PC-3 (cell line): Measurements from ENCODE around the gene ARFGAP1. TPM values are rescaled to one million over a fixed set of nuclear protein-coding genes. Genes with fewer than 3 reads are reported as not detected.

Source experiments
- ATAC-seq: fragments of 200-7000 bp; cut with Tn5 transposase; 2 replicates; pipeline ENCODE4 v1.9.1; 2020; ENCODE audit warnings: mild to moderate bottlenecking, moderate library complexity
- BruUV-seq: library from RNA; stranded (reverse); fragments of 400-500 nt; replicated peaks from 2 replicates; lab custom pipeline; 2021; lab: Mats Ljungman, UMichigan
- CTCF ChIA-PET: fragments of 300-600 bp; sonication (Branson Sonifier 250); formaldehyde crosslinking; loops from one replicate; lab custom pipeline; 2022; ENCODE audit warnings: antibody characterized with exemption; lab: Charles Lee
- POLR2A ChIA-PET: fragments of 300-600 bp; sonication (Branson Sonifier 250); formaldehyde crosslinking; loops from one replicate; lab custom pipeline; 2022; ENCODE audit warnings: antibody characterized with exemption; ENCODE audit not compliant: unreplicated experiment; lab: Charles Lee
- DNase-seq: peaks from one replicate; pipeline ENCODE4 v3.0.0-alpha.2; 2015
- H2AFZ ChIP-seq: fragments of 300-600 bp; sonication (generic); 2 replicates; pipeline ENCODE4 v1.6.0; 2016; ENCODE audit warnings: antibody characterized with exemption, low read length
- H3F3A ChIP-seq: fragments of 300-600 bp; sonication (generic); one replicate; pipeline ENCODE4 v1.6.0; 2017; ENCODE audit warnings: antibody characterized with exemption, low read length, control low read depth, mild to moderate bottlenecking; ENCODE audit not compliant: unreplicated experiment
- H3K27ac ChIP-seq: fragments of 300-600 bp; sonication (generic); 2 replicates; pipeline ENCODE4 v1.5.1; 2016; ENCODE audit warnings: mild to moderate bottlenecking, low read length
- H3K27me3 ChIP-seq: fragments of 300-600 bp; sonication (generic); 2 replicates; pipeline ENCODE4 v1.6.1; 2016; ENCODE audit warnings: low read length, mixed read lengths
- H3K36me3 ChIP-seq: fragments of 300-600 bp; sonication (generic); 2 replicates; pipeline ENCODE4 v1.6.1; 2016; ENCODE audit warnings: low read depth, mixed run types, low read length, mixed read lengths
- H3K4me1 ChIP-seq: fragments of 300-600 bp; sonication (generic); 2 replicates; pipeline ENCODE4 v1.5.1; 2016; ENCODE audit warnings: low read length; ENCODE audit not compliant: insufficient read depth
- H3K4me2 ChIP-seq: fragments of 300-600 bp; sonication (generic); 2 replicates; pipeline ENCODE4 v1.6.0; 2016; ENCODE audit warnings: low read length
- H3K4me3 ChIP-seq: fragments of 300-600 bp; sonication (generic); 2 replicates; pipeline ENCODE4 v1.5.1; 2016; ENCODE audit warnings: mild to moderate bottlenecking, low read length, mixed read lengths
- H3K79me2 ChIP-seq: fragments of 300-600 bp; sonication (generic); 2 replicates; pipeline ENCODE4 v1.6.1; 2017; ENCODE audit warnings: low read length, mixed read lengths
- H3K9ac ChIP-seq: fragments of 300-600 bp; sonication (generic); 2 replicates; pipeline ENCODE4 v1.6.0; 2016; ENCODE audit warnings: mild to moderate bottlenecking, low read length
- H3K9me2 ChIP-seq: fragments of 300-600 bp; sonication (generic); replicated peaks from 2 replicates; pipeline ENCODE4 v1.6.1; 2016; ENCODE audit warnings: mixed run types, low read length, mixed read lengths
- H3K9me3 ChIP-seq: fragments of 300-600 bp; sonication (generic); 2 replicates; pipeline ENCODE4 v1.6.1; 2016; ENCODE audit warnings: low read length, mixed read lengths
- H4K20me1 ChIP-seq: fragments of 300-600 bp; sonication (generic); 2 replicates; pipeline ENCODE4 v1.6.1; 2016; ENCODE audit warnings: low read length, mixed read lengths
- EZH2 ChIP-seq: fragments of 300-600 bp; sonication (generic); IDR thresholded peaks from one replicate; pipeline ENCODE4 v1.6.1; 2017; ENCODE audit warnings: antibody characterized with exemption, mild to moderate bottlenecking, low read length; ENCODE audit not compliant: unreplicated experiment
- EZH2phosphoT487 ChIP-seq: fragments of 300-600 bp; sonication (generic); IDR thresholded peaks from 2 replicates; pipeline ENCODE4 v1.6.1; 2018; ENCODE audit warnings: mild to moderate bottlenecking, antibody characterized with exemption, low read length, borderline replicate concordance
- intact Hi-C: fragments of 100-400 bp; cut with micrococcal nuclease; formaldehyde crosslinking; loops from 2 replicates; pipeline ENCODE4 v1.9.0; 2023
- total RNA-seq: library from RNA; depleted of rRNA; stranded (reverse); fragments of >200 nt; gene quantifications from 2 replicates; pipeline ENCODE4 v1.2.3, GENCODE V29; 2014
- TF ChIP-seq, protein P1 (sequence below): fragments of 300-600 bp; sonication (generic); conservative IDR thresholded peaks from 2 replicates; pipeline ENCODE4 v1.5.1; 2017; ENCODE audit warnings: antibody characterized with exemption, low read depth, mild to moderate bottlenecking, low read length

ARFGAP1 gene
- total RNA-seq, 1 experiment from 2014 or later, result 75.6 TPM

DNA sequence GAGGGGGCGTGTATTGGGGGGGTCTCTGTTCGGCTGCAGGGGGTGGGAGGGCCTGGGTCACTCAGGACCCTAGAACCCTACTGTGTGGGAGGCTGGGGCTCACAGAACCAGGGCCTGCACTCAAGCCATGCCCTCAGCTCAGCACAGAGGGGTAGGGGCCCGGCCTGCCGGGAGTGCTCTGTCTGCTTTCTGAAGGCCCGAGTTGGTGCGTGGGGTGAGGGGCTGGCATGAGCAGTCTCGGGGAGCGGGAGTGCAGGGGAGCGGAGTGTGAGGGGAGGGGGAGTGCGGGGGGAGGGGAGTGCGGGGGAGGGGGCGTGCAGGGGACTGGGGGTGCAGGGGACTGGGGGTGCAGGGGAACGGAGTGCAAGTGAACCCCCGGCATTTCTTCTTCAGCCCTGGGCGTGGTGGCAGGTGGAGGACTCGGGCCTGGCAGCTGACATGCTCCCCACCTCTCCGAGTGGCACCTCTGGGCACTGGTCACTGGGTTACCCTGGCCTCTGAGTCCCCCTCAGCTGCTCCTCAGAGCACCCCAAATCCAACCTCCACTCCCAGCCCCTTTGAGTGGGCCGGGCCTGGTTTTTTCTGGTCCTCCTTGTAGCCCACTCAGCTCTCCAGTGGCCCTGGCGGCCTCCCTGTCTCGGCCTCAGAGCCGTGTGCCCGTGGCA lies 21.4 kb downstream of the ARFGAP1 start:
- intact Hi-C loops, result no loop called here

GRCh38 chr20:63294536-63294900 lies 21.9 kb downstream of the ARFGAP1 start:
- H3K9ac ChIP-seq, result no peak overlapping the region
- H3K79me2 ChIP-seq, result no peaks in the 10 kb centered on the region
- H3K36me3 ChIP-seq, result no peaks in the 10 kb centered on the region
- CTCF ChIA-PET, result no interaction called here
- H3K4me2 ChIP-seq, result no peak overlapping the region
- H3F3A ChIP-seq, result no peaks in the 10 kb centered on the region
- H4K20me1 ChIP-seq, result no peaks in the 10 kb centered on the region
- H2AFZ ChIP-seq, result no peak overlapping the region
- intact Hi-C loops, result no loop called here
- no peaks in the 10 kb centered on the region for H3K9me2 ChIP-seq
- H3K4me3 ChIP-seq, result no peak overlapping the region
- no TSS peak for BruUV-seq
- H3K4me1 ChIP-seq, result no peaks in the 10 kb centered on the region
- DNase-seq, result no peak
- POLR2A ChIA-PET, result interaction anchor here (0.5 kb wide), 1 partner anchor 347 kb away, joined by 3 read pairs; no protein-coding TSS in a partner anchor
- no peak overlapping the region for H3K27ac ChIP-seq
- TF ChIP-seq EZH2phosphoT487 (no peak), EZH2 (no peak)
- H3K9me3 ChIP-seq, result no peaks in the 10 kb centered on the region
- no peak for ATAC-seq
- H3K27me3 ChIP-seq, result peaks cover 38% of the 10 kb centered on the region

More for the DNA sequence above, 21.4 kb downstream of the ARFGAP1 start:
- ChIA-PET POLR2A (interaction anchor here (0.5 kb wide), 1 partner anchor 348 kb away, joined by 3 read pairs; no protein-coding TSS in a partner anchor), CTCF (no interaction called here)
- ATAC-seq (no peak), DNase-seq (no peak)
- no peaks in the 10 kb centered on the region for H3K9me3 ChIP-seq
- no peak overlapping the region for H3K9ac ChIP-seq
- no peak overlapping the region for H3K4me3 ChIP-seq
- no peaks in the 10 kb centered on the region for H3K36me3 ChIP-seq
- H4K20me1 ChIP-seq, result no peaks in the 10 kb centered on the region
- H3K27ac ChIP-seq, result no peak overlapping the region
- H3K27me3 ChIP-seq, result peaks cover 32% of the 10 kb centered on the region
- no peaks in the 10 kb centered on the region for H3K79me2 ChIP-seq
- H3K9me2 ChIP-seq, result no peaks in the 10 kb centered on the region
- H2AFZ ChIP-seq, result no peak overlapping the region
- H3F3A ChIP-seq, result no peaks in the 10 kb centered on the region
- no peaks in the 10 kb centered on the region for H3K4me1 ChIP-seq
- BruUV-seq, result no TSS peak
- TF ChIP-seq EZH2phosphoT487 (no peak), EZH2 (no peak)
- TF ChIP-seq, protein P1, sequence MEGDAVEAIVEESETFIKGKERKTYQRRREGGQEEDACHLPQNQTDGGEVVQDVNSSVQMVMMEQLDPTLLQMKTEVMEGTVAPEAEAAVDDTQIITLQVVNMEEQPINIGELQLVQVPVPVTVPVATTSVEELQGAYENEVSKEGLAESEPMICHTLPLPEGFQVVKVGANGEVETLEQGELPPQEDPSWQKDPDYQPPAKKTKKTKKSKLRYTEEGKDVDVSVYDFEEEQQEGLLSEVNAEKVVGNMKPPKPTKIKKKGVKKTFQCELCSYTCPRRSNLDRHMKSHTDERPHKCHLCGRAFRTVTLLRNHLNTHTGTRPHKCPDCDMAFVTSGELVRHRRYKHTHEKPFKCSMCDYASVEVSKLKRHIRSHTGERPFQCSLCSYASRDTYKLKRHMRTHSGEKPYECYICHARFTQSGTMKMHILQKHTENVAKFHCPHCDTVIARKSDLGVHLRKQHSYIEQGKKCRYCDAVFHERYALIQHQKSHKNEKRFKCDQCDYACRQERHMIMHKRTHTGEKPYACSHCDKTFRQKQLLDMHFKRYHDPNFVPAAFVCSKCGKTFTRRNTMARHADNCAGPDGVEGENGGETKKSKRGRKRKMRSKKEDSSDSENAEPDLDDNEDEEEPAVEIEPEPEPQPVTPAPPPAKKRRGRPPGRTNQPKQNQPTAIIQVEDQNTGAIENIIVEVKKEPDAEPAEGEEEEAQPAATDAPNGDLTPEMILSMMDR, result no peak
- H3K4me2 ChIP-seq, result no peak overlapping the region

- intact Hi-C loops, result no loop called here
- ChIA-PET POLR2A (no interaction called here), CTCF (no interaction called here)
- no peaks in the 10 kb centered on the region for H3F3A ChIP-seq
- H3K9me3 ChIP-seq, result no peaks in the 10 kb centered on the region
- no peaks in the 10 kb centered on the region for H4K20me1 ChIP-seq
- no peak overlapping the region for H3K9ac ChIP-seq
- TF ChIP-seq EZH2 (no peak), EZH2phosphoT487 (no peak)
- no peaks in the 10 kb centered on the region for H3K79me2 ChIP-seq
- no peaks in the 10 kb centered on the region for H3K9me2 ChIP-seq
- no peak overlapping the region for H3K4me3 ChIP-seq
- no peak overlapping the region for H3K27ac ChIP-seq
- ATAC-seq (no peak), DNase-seq (no peak)
- H3K36me3 ChIP-seq, result no peaks in the 10 kb centered on the region
- H3K4me2 ChIP-seq, result no peak overlapping the region
- no TSS peak for BruUV-seq
- no peaks in the 10 kb centered on the region for H3K4me1 ChIP-seq
- H3K27me3 ChIP-seq, result peaks cover 38% of the 10 kb centered on the region
- H2AFZ ChIP-seq, result no peak overlapping the region
Measured at GRCh38 chr20:63295018-63295417, 22.4 kb downstream of the ARFGAP1 start.
